HG03280 (cell line): ENCODE data around the gene SYCP1.
"Not testable (repeated sequence)": the region's sequence is repeated elsewhere in the genome, so short reads cannot be mapped to it uniquely, and the experiment has no call there.

Source experiments
- ATAC-seq: cut with Tn5 transposase; IDR thresholded peaks from one replicate; pipeline ENCODE4 v1.9.1; 2021; ENCODE audit warnings: mild to moderate bottlenecking, moderate library complexity; ENCODE audit not compliant: unreplicated experiment

SYCP1 gene

GRCh38 chr1:114854693-114855320 lies at the start of gene SYCP1:
TSS of gene SYCP1 (plus strand) at chr1:114854863. CDS start at chr1:114855465, 602 bp downstream.
- ATAC-seq, result no peak

DNA sequence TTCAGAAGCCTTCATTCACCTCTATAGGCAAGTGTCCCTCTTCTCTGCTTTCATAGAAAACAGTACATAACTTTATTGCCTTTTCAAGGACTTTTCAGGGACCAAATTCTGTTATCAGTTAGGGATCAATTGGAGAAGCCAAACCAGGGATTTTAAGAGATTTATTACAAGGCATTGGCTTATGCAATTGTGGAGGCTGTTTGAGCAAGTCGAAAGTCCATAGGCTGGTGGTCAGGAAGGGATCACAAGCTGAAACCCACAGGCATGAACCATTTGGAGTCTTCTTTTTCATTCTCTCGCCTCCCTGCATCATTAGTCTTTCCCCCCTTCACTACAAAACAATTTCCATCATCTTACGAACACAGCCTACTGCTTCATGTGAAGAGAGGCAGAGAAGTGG lies 34.8 kb upstream of the SYCP1 start:
- ATAC-seq, result no peak

GRCh38 chr1:114820392-114820791 lies 34.3 kb upstream of the SYCP1 start:
- no peak for ATAC-seq

- no peak for ATAC-seq
Observed at GRCh38 chr1:114821978-114822377, 32.7 kb upstream of the SYCP1 start.

GRCh38 chr1:114828251-114828650 lies 26.4 kb upstream of the SYCP1 start:
- no peak for ATAC-seq

- not testable (repeated sequence) for ATAC-seq
Observed at GRCh38 chr1:114830075-114830474, 24.6 kb upstream of the SYCP1 start.

DNA sequence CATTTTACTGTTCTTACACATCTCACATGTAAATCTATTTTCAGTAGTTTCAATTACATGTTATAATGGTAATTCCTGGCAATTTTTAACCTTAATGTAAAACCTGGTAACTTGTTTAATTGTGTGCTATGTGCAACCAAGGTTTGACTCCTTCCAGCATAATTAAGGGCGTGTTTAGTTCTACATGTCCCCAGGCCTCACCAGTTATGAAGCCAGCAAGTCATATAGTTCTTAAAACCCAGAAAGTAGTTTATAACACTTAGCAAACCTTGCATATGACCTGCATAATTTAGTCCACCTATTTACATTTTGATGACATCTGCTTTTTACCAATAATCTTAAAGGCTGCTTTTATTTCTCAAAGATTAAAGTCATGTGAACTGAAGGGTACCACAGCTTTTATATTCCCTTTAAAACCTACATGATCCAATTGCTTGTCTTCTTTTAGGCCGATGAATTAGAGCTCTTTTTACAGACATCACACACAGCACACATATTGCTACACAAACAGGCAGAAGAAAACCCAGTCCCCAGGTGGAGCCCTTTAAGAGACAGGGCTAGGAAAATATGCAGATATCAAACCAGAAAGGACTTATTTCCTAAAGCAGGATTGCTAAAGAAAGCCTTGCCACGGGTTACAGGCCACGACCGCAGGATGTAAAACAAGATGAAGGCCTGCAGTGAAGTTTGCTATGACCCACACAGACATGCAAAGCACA lies 23.2 kb upstream of the SYCP1 start:
- ATAC-seq, result no peak

DNA sequence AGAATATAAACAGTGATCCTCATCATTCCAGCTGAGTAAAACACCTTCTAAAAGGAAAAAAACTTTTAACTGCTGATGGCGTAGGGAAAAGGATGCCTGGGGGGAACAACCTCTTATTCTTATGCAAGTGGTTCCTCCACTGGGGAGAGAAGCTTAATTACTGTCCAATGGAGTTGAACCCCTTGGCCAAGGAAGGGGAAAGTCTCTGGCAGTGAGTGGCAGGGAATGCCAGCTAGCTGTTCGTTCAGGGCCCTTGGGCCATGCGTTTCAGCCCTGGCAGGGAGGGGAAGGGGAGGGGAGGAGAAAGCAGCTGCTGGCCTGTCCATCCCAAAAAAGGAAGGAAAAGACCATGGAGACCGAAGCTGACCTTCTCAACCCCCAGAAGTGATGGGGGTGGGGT lies 22.6 kb upstream of the SYCP1 start:
- no peak for ATAC-seq

DNA sequence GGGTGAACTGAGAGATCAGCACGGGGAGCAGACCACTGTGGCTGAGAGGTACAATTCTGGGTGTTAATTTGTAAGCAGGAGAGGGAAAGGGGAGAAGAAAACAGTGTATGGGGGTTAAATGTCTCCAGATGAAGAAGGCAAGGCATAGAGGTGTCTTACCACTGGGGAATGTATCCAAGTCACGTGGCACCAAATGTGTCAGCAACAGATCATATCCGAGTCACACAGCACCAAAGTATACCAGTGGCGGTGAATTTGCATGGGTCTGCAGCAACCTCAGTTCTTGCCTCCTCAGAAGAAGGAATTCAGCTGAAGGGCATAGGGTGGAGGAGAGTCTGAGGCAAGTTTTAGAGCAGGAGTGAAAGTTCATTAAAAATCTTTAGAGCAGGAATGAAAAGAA lies 21.2 kb upstream of the SYCP1 start:
- ATAC-seq, result no peak

GRCh38 chr1:114844270-114844669 lies 10.4 kb upstream of the SYCP1 start:
- ATAC-seq, result no peak

GRCh38 chr1:114853584-114853983 lies 1.1 kb upstream of the SYCP1 start:
- ATAC-seq, result no peak

GRCh38 chr1:114861384-114861783 lies 6.7 kb downstream of the SYCP1 start:
- no peak for ATAC-seq

GRCh38 chr1:114892194-114892918 lies 37.7 kb downstream of the SYCP1 start:
- no peak for ATAC-seq

DNA sequence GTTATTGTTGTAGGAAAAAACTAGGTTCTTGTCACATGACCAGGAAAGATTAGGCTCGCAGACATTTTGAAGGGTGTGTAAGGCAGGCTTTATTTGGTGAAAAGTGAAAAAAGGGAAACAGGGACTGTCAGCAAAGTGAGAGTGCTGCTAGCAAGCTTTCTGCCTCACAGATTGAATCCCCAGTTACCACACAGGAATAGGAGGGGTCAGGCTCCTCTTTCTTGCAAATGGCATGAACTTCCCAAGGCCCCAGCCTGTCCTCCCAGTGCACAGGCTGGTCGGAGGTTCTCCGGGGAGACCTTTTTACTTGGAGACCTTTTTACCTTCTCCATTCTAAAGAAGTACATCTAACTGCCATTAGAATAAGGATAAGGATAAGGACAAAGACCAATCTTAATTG lies 42.1 kb downstream of the SYCP1 start:
- ATAC-seq, result no peak

- ATAC-seq, result no peak
Observed at GRCh38 chr1:114901814-114902213, 47.2 kb downstream of the SYCP1 start.

- no peak for ATAC-seq
Observed at GRCh38 chr1:114902343-114902742, 47.7 kb downstream of the SYCP1 start.

- ATAC-seq, result no peak
Observed at GRCh38 chr1:114903480-114903879, 48.8 kb downstream of the SYCP1 start.

DNA sequence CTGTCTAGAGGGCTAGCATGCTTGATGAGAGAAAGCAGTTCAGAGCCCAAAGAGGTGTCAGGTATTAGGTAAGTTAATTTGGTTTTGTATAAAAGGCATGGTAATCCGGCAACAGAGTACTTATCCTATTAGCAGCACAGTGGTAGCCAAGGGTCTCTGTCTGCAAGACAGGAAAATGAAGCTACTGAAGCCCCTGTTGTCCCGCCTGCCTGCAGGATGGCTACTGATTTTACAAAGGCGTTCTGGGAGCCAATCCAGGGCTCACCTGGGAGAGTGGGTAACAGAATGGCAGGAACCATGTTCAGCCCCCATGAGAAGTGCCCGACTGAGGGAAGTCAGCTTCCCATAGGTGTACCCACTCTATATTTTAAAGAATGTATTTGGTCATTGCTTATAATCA lies 61.1 kb downstream of the SYCP1 start:
- not testable (repeated sequence) for ATAC-seq

- ATAC-seq, result no peak
Observed at GRCh38 chr1:114926607-114927006, 71.9 kb downstream of the SYCP1 start.

DNA sequence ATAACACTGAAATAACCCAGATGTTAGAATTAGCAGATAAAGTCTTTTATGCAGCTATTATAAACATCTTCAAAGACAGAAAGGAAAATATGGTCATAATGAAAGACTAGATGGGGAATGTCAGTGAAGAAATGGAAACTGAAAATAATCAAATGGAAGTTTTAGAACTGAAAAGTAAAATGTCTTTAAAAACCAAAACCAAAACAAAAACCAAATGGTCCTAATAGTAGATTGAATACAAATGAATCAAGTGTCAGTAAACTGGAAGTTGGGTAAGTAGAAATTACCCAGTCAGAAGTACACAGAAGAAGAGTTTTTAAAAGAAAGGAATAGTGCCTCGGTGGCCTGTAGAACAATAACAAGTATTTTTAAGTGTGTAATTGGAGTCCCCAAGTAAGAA lies 72.7 kb downstream of the SYCP1 start:
- no peak for ATAC-seq

DNA sequence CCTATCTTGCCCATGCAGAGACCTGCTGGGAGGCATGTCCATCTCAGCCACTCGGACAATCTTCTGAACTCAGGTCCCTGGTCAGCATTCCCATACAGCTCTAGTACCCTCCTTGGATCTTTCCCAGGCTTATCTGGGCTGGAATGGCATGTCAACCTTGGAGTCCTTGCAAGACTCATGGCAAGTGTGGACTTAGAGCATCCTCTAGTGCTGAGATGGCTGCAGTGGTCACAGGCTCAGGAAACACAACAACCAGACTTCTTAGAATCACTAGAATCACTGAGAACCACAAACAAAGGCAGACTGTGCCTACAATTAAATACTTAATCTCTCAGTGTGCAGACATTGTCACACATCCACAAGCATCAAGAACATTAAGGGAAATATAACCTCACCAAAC lies 101.9 kb downstream of the SYCP1 start:
- ATAC-seq, result no peak

GRCh38 chr1:114959423-114959822 lies 104.8 kb downstream of the SYCP1 start:
- ATAC-seq, result no peak
